Endothelial cell of umbilical vein (primary cell): ENCODE data around the gene TAS2R8. TPM values are rescaled to one million over a fixed set of nuclear protein-coding genes. Genes with fewer than 3 reads are reported as not detected.
"Not testable (repeated sequence)": the region's sequence is repeated elsewhere in the genome, so short reads cannot be mapped to it uniquely, and the experiment has no call there.

Source experiments
- BruUV-seq: library from RNA; stranded (reverse); fragments of 400-500 nt; replicated peaks from 2 replicates; lab custom pipeline; 2021; lab: Mats Ljungman, UMichigan
- CTCF ChIA-PET: fragments of 300-600, 350-600 bp; sonication (Branson Sonifier 250); formaldehyde crosslinking; loops from one replicate; lab custom pipeline; 2021; ENCODE audit warnings: antibody characterized with exemption, inconsistent platforms; lab: Charles Lee
- POLR2A ChIA-PET: fragments of 300-600, 350-600 bp; sonication (Branson Sonifier 250); formaldehyde crosslinking; loops from one replicate; lab custom pipeline; 2021; ENCODE audit warnings: antibody characterized with exemption, inconsistent platforms; lab: Charles Lee
- DNase-seq: peaks from one replicate; pipeline ENCODE4 v3.0.0-alpha.2; 2011; ENCODE audit warnings: low read depth, low spot score
- FAIRE-seq: peaks from 2 replicates; lab custom pipeline; 2011; peaks lifted over from hg19 to GRCh38; lab: Jason Lieb, UNC
- H2AFZ ChIP-seq: 2 replicates; pipeline ENCODE4 v1.6.0; 2012; ENCODE audit warnings: low read depth, low read length, control low read depth, inconsistent platforms
- H3K27ac ChIP-seq: 2 replicates; pipeline ENCODE4 v1.5.1; 2011; ENCODE audit warnings: low read depth, mild to moderate bottlenecking, control low read depth, low read length, moderate library complexity; ENCODE audit not compliant: insufficient read depth
- H3K27me3 ChIP-seq, 2 experiments: 2 replicates each; pipeline versions ENCODE4 v1.6.0 to v1.6.1; 2011; ENCODE audit warnings: low read length in 2 of 2, mixed read lengths in 1 of 2; ENCODE audit not compliant: control insufficient read depth in 2 of 2, insufficient read depth in 2 of 2
- H3K36me3 ChIP-seq, 2 experiments: 2 replicates in 1 of 2; 3 replicates in 1 of 2; pipeline ENCODE4 v1.5.1; 2011; ENCODE audit warnings: low read length in 2 of 2, mild to moderate bottlenecking in 1 of 2, moderate library complexity in 1 of 2; ENCODE audit not compliant: control insufficient read depth in 2 of 2, insufficient read depth in 2 of 2; ENCODE audit errors: extremely low read depth in 1 of 2
- H3K4me1 ChIP-seq: 3 replicates; pipeline ENCODE4 v1.5.1; 2011; ENCODE audit warnings: mild to moderate bottlenecking, low read length; ENCODE audit not compliant: control insufficient read depth, insufficient read depth; ENCODE audit errors: extremely low read depth
- H3K4me2 ChIP-seq: 2 replicates; pipeline ENCODE4 v1.6.1; 2011; ENCODE audit warnings: low read length, control low read depth, mixed read lengths; ENCODE audit not compliant: insufficient read depth
- H3K4me3 ChIP-seq, 3 experiments: fragments of 200-600 bp in 1 of 3; sonication (generic), shearing (Covaris generic) in 1 of 3; replicated peaks in 1 of 3; 2 replicates each; pipeline ENCODE4 v1.5.1; 2011 to 2016; ENCODE audit warnings: control low read depth in 3 of 3, low read length in 3 of 3, mild to moderate bottlenecking in 2 of 3, inconsistent platforms in 1 of 3, low read depth in 1 of 3, moderate library complexity in 1 of 3; ENCODE audit not compliant: insufficient read depth in 1 of 3
- H3K79me2 ChIP-seq: 2 replicates; pipeline ENCODE4 v1.6.0; 2012; ENCODE audit warnings: low read length, inconsistent platforms; ENCODE audit not compliant: control insufficient read depth, insufficient read depth
- H3K9ac ChIP-seq: replicated peaks from 2 replicates; pipeline ENCODE3; 2011; ENCODE audit warnings: low read length, control low read depth; ENCODE audit not compliant: insufficient read depth; ENCODE audit errors: extremely low read depth
- H3K9me1 ChIP-seq: replicated peaks from 3 replicates; pipeline ENCODE4 v1.6.0; 2011; ENCODE audit warnings: mild to moderate bottlenecking, low read length; ENCODE audit not compliant: control insufficient read depth, insufficient read depth; ENCODE audit errors: extremely low read depth
- H3K9me3 ChIP-seq: replicated peaks from 2 replicates; pipeline ENCODE4 v1.5.1; 2012; ENCODE audit warnings: low read length, inconsistent platforms; ENCODE audit not compliant: control insufficient read depth, insufficient read depth
- H4K20me1 ChIP-seq: replicated peaks from 2 replicates; pipeline ENCODE3; 2011; ENCODE audit warnings: mild to moderate bottlenecking, low read length; ENCODE audit not compliant: control insufficient read depth, insufficient read depth; ENCODE audit errors: extremely low read depth
- EZH2 ChIP-seq: IDR thresholded peaks from 2 replicates; pipeline ENCODE4 v1.6.1; 2012; ENCODE audit warnings: borderline replicate concordance, low read depth, mild to moderate bottlenecking, moderate library complexity, low read length, inconsistent platforms; ENCODE audit not compliant: severe bottlenecking
- FOS ChIP-seq: IDR thresholded peaks from 2 replicates; pipeline ENCODE4 v1.6.1; 2011; ENCODE audit warnings: mild to moderate bottlenecking, low read length, moderate library complexity, borderline replicate concordance; ENCODE audit not compliant: insufficient read depth
- JUN ChIP-seq: IDR thresholded peaks from 2 replicates; pipeline ENCODE4 v1.6.1; 2011; ENCODE audit warnings: borderline replicate concordance, low read depth; ENCODE audit not compliant: insufficient read length, insufficient read depth
- dilution Hi-C: fragments of 300-500 bp; cut with MboI; formaldehyde crosslinking; loops from one replicate; pipeline ENCODE4 v1.15.0; 2019; ENCODE audit warnings: low sequenced_read_pairs; ENCODE audit not compliant: extremely low pct_ligation_motif_present
- intact Hi-C: fragments of 100-400 bp; cut with micrococcal nuclease; formaldehyde crosslinking; loops from one replicate; pipeline ENCODE4 v1.10.0; 2022
- polyA plus RNA-seq, 4 experiments: library from polyadenylated mRNA; depleted of rRNA in 3 of 4; stranded (reverse) in 3 of 4; unstranded in 1 of 4; fragments of >200 nt; gene quantifications; 2 replicates each; pipeline versions ENCODE4 v1.2.1 to v1.2.3, GENCODE V29; 2011 to 2012; ENCODE audit warnings: missing spikeins in 1 of 4
- total RNA-seq: library from RNA; stranded (reverse); gene quantifications from 2 replicates; pipeline ENCODE4 v1.2.3, GENCODE V29; 2021
- TF ChIP-seq, protein P1 (sequence below): IDR thresholded peaks from 2 replicates; pipeline ENCODE4 v1.6.1; 2011; ENCODE audit not compliant: insufficient read depth, insufficient read length

TAS2R8 gene
- total and polyA plus RNA-seq, 2 donors (not counting 3 experiments of a cell fraction or from before 2014, with no cell fraction given): not detected

DNA sequence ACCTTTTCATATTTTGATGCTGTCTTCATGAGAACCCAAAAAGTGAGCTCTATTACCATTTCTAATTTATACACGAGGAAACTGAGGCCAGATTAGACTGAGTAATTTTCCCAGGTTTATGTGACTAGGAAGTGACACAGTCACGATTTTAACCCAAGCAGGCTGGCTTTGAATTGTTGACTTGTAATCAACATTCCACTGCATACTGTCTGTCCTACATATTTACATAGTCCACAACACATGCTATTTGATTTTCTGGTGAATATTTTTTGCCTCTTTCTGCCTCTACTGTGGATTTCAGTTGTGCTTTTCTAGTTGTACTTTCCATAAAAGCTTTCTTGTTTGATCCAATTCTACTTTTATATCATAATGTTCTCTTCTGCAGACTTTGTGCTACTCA is 12.9 kb downstream of the TAS2R8 start:
- TF ChIP-seq EZH2 (no peak), JUN (no peak), FOS (no peak)
- TF ChIP-seq, protein P1, sequence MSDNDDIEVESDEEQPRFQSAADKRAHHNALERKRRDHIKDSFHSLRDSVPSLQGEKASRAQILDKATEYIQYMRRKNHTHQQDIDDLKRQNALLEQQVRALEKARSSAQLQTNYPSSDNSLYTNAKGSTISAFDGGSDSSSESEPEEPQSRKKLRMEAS: no peak
- dilution Hi-C loops (no loop called here), intact Hi-C loops (no loop called here)
- POLR2A ChIA-PET: no interaction called here
- Histone ChIP-seq H3K27me3 (peaks cover 14 to 19% of the 10 kb centered on the region in 2 experiments), H3K9me1 (no peaks in the 10 kb centered on the region), H2AFZ (no peak overlapping the region), H3K36me3 (no peaks in the 10 kb centered on the region), H3K79me2 (no peaks in the 10 kb centered on the region), H3K9ac (no peak overlapping the region), H3K4me1 (no peaks in the 10 kb centered on the region), H3K4me3 (no peak overlapping the region), H4K20me1 (no peaks in the 10 kb centered on the region), H3K27ac (no peak overlapping the region), H3K4me2 (no peak overlapping the region), H3K9me3 (no peaks in the 10 kb centered on the region)
- no peak for FAIRE-seq
- CTCF ChIA-PET: interaction anchor here (1.3 kb wide), 1 partner anchor 405 kb away, joined by 4 read pairs; no protein-coding TSS in a partner anchor
- BruUV-seq: no TSS peak
- no peak for DNase-seq

DNA sequence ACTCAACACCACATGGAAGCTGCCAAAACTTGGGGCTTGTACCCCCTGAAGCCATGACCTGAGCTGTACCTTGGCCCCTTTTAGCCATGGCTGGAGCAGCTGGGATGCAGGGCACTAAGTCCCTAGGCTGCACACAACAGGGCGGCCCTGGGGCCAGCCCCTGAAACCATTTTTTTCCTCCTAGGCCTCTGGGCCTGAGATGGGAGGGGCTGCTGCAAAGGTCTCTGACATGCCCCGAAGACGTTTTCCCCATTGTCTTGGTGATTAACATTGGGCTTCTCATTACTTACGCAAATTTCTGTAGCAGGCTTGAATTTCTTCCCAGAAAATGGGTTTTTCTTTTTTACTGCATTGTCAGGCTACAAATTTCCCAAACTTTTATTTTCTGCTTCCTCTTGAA is 15.3 kb downstream of the TAS2R8 start:
- H2AFZ ChIP-seq, BruUV-seq, H3K4me2 ChIP-seq, H3K9me3 ChIP-seq, H3K4me1 ChIP-seq, DNase-seq, FAIRE-seq, H3K27me3 ChIP-seq, dilution Hi-C loops, H3K9me1 ChIP-seq, H3K79me2 ChIP-seq, intact Hi-C loops, POLR2A ChIA-PET, H3K36me3 ChIP-seq, H4K20me1 ChIP-seq, H3K4me3 ChIP-seq, H3K27ac ChIP-seq, H3K9ac ChIP-seq: not testable (repeated sequence)
- CTCF ChIA-PET: interaction anchor here (1.8 kb wide), 1 partner anchor 436 kb away, joined by 3 read pairs; no protein-coding TSS in a partner anchor
